ENCODE measurements around the gene JARID2.

Gene JARID2

GRCh38 chr6:15557174-15557573, 311.3 kb downstream of the JARID2 start:
- no peak for DNase-seq

GRCh38 chr6:15560713-15561112, 314.8 kb downstream of the JARID2 start:
- DNase-seq = no peak

- no peak for DNase-seq
These were observed 315.8 kb downstream of the JARID2 start for GRCh38 chr6:15561447-15562199.

- DNase-seq = no peak
These were observed 317.1 kb downstream of the JARID2 start for GRCh38 chr6:15562977-15563376.

GRCh38 chr6:15569035-15569995, 323.4 kb downstream of the JARID2 start:
- no peak for DNase-seq

GRCh38 chr6:15570171-15570570, 324.3 kb downstream of the JARID2 start:
- no peak for DNase-seq
